ENCODE results near the gene RBM33.

Gene RBM33

GRCh38 chr7:155644971-155645509 lies 579 bp downstream of the RBM33 start (continued):
- TF ChIP-seq, protein P1, sequence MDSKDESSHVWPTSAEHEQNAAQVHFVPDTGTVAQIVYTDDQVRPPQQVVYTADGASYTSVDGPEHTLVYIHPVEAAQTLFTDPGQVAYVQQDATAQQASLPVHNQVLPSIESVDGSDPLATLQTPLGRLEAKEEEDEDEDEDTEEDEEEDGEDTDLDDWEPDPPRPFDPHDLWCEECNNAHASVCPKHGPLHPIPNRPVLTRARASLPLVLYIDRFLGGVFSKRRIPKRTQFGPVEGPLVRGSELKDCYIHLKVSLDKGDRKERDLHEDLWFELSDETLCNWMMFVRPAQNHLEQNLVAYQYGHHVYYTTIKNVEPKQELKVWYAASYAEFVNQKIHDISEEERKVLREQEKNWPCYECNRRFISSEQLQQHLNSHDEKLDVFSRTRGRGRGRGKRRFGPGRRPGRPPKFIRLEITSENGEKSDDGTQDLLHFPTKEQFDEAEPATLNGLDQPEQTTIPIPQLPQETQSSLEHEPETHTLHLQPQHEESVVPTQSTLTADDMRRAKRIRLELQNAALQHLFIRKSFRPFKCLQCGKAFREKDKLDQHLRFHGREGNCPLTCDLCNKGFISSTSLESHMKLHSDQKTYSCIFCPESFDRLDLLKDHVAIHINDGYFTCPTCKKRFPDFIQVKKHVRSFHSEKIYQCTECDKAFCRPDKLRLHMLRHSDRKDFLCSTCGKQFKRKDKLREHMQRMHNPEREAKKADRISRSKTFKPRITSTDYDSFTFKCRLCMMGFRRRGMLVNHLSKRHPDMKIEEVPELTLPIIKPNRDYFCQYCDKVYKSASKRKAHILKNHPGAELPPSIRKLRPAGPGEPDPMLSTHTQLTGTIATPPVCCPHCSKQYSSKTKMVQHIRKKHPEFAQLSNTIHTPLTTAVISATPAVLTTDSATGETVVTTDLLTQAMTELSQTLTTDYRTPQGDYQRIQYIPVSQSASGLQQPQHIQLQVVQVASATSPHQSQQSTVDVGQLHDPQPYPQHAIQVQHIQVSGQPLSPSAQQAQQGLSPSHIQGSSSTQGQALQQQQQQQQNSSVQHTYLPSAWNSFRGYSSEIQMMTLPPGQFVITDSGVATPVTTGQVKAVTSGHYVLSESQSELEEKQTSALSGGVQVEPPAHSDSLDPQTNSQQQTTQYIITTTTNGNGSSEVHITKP (tag by site-specific recombination; IDR thresholded peaks at IDR 0.05) = peak; percentile 76
- TF ChIP-seq ZNF692 (tag by site-specific recombination; IDR thresholded peaks at IDR 0.05) (0 out of 2 replicates have a peak, but pooled peaks have one; percentile 20), ZNF133 (tag by site-specific recombination; IDR thresholded peaks at IDR 0.05) (no peak), GLI2 (tag by site-specific recombination; IDR thresholded peaks at IDR 0.05; ENCODE audit: borderline replicate concordance, low read depth) (no peak), KLF17 (tag by site-specific recombination; IDR thresholded peaks at IDR 0.05) (peak; percentile 48; the same call in 1 of the 2 replicates), ZNF621 (tag by site-specific recombination; IDR thresholded peaks at IDR 0.05) (no peak), PATZ1 (tag by site-specific recombination; IDR thresholded peaks at IDR 0.05) (peak; percentile 49; the same call in 1 of the 2 replicates), ZNF837 (tag by site-specific recombination; IDR thresholded peaks at IDR 0.05) (no peak), ZNF530 (tag by site-specific recombination; IDR thresholded peaks at IDR 0.05; ENCODE audit: low read depth) (no peak), ZNF513 (tag by site-specific recombination; IDR thresholded peaks at IDR 0.05) (no peak), ZNF660 (tag by site-specific recombination; IDR thresholded peaks at IDR 0.05) (no peak), ZNF785 (tag by site-specific recombination; IDR thresholded peaks at IDR 0.05) (no peak), AEBP2 (tag by site-specific recombination; IDR thresholded peaks at IDR 0.05; ENCODE audit: borderline replicate concordance) (no peak), ZNF423 (tag by site-specific recombination; IDR thresholded peaks at IDR 0.05) (no peak), ZNF701 (tag by site-specific recombination; IDR thresholded peaks at IDR 0.05) (no peak), BCL11A (tag by site-specific recombination; IDR thresholded peaks at IDR 0.05; ENCODE audit: low read depth) (no peak), GLIS2 (tag by site-specific recombination; IDR thresholded peaks at IDR 0.05) (peak; percentile 88), ZBTB44 (tag by site-specific recombination; IDR thresholded peaks at IDR 0.05) (no peak), ZNF707 (tag by site-specific recombination; IDR thresholded peaks at IDR 0.05) (no peak), ZNF488 (tag by site-specific recombination; IDR thresholded peaks at IDR 0.05) (no peak), ZNF24 (tag by site-specific recombination; IDR thresholded peaks at IDR 0.05) (no peak), ZBTB1 (tag by site-specific recombination; IDR thresholded peaks at IDR 0.05) (no peak)
- TF ChIP-seq, protein P2, sequence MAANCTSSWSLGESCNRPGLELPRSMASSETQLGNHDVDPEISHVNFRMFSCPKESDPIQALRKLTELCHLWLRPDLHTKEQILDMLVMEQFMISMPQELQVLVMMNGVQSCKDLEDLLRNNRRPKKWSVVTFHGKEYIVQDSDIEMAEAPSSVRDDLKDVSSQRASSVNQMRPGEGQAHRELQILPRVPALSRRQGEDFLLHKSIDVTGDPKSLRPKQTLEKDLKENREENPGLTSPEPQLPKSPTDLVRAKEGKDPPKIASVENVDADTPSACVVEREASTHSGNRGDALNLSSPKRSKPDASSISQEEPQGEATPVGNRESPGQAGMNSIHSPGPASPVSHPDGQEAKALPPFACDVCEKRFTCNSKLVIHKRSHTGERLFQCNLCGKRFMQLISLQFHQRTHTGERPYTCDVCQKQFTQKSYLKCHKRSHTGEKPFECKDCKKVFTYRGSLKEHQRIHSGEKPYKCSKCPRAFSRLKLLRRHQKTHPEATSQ (tag by site-specific recombination; IDR thresholded peaks at IDR 0.05) = 0 out of 2 replicates have a peak, but pooled peaks have one; percentile 1
